CD8-positive, alpha-beta memory T cell (primary cell): ENCODE measurements around the gene ANXA2R. TPM values are rescaled to one million over a fixed set of nuclear protein-coding genes. Genes with fewer than 3 reads are reported as not detected.
A peak's percentile ranks its signal among the peaks of the same experiment; 100 is the strongest.

Source experiments
- CTCF ChIA-PET: fragments of 350-600 bp; sonication (Branson Sonifier 250); formaldehyde crosslinking; loops from one replicate; lab custom pipeline; 2021; ENCODE audit warnings: antibody characterized with exemption; lab: Charles Lee
- POLR2A ChIA-PET: fragments of 350-600 bp; sonication (Branson Sonifier 250); formaldehyde crosslinking; loops from one replicate; lab custom pipeline; 2021; ENCODE audit warnings: antibody characterized with exemption; lab: Charles Lee
- DNase-seq, 5 donors: peaks; one replicate each; pipeline versions ENCODE4 v3.0.0 to v3.0.0-alpha.2; 2020 to 2022; ENCODE audit warnings: mixed read lengths in 1 of 5
- H3K27ac ChIP-seq: one replicate; pipeline ENCODE4 v1.7.0; 2013; ENCODE audit warnings: low read depth, mild to moderate bottlenecking, low read length, moderate library complexity
- H3K27me3 ChIP-seq: 2 replicates; pipeline ENCODE4 v1.7.0; 2013; ENCODE audit warnings: low read length, mild to moderate bottlenecking; ENCODE audit not compliant: insufficient read depth, poor library complexity, severe bottlenecking
- H3K36me3 ChIP-seq: 2 replicates; pipeline ENCODE4 v1.7.0; 2013; ENCODE audit warnings: mild to moderate bottlenecking, low read length, moderate library complexity; ENCODE audit not compliant: insufficient read depth
- H3K4me1 ChIP-seq: 2 replicates; pipeline ENCODE4 v1.7.0; 2013; ENCODE audit warnings: mild to moderate bottlenecking, low read length, moderate library complexity; ENCODE audit not compliant: insufficient read depth
- H3K4me3 ChIP-seq: 2 replicates; pipeline ENCODE4 v1.7.0; 2013; ENCODE audit warnings: mild to moderate bottlenecking, low read length
- H3K9me3 ChIP-seq: 2 replicates; pipeline ENCODE4 v1.7.0; 2013; ENCODE audit warnings: mild to moderate bottlenecking, low read length
- H3K27ac Mint-ChIP-seq, 8 donors: one replicate each; pipeline ENCODE4 v1.8.0; 2020 to 2021; ENCODE audit warnings: mixed read lengths in 8 of 8, mild to moderate bottlenecking in 6 of 8, inconsistent platforms in 3 of 8, moderate library complexity in 3 of 8
- H3K27me3 Mint-ChIP-seq, 2 donors: one replicate each; pipeline ENCODE4 v1.8.0; 2020 to 2021; ENCODE audit warnings: mixed read lengths in 2 of 2, mild to moderate bottlenecking in 1 of 2, moderate library complexity in 1 of 2
- H3K36me3 Mint-ChIP-seq, 3 donors: one replicate each; pipeline ENCODE4 v1.8.0; 2020 to 2021; ENCODE audit warnings: mixed read lengths in 3 of 3, inconsistent platforms in 1 of 3, mild to moderate bottlenecking in 1 of 3
- H3K4me1 Mint-ChIP-seq, 3 donors: one replicate each; pipeline ENCODE4 v1.8.0; 2020 to 2021; ENCODE audit warnings: mixed read lengths in 3 of 3, inconsistent platforms in 1 of 3, mild to moderate bottlenecking in 1 of 3
- H3K4me3 Mint-ChIP-seq, 7 donors: one replicate each; pipeline ENCODE4 v1.8.0; 2020 to 2021; ENCODE audit warnings: mixed read lengths in 7 of 7, mild to moderate bottlenecking in 6 of 7, moderate library complexity in 4 of 7, inconsistent platforms in 2 of 7
- H3K9me3 Mint-ChIP-seq, 5 donors: one replicate each; pipeline ENCODE4 v1.8.0; 2020 to 2022; ENCODE audit warnings: mixed read lengths in 5 of 5, mild to moderate bottlenecking in 3 of 5, moderate library complexity in 2 of 5, inconsistent platforms in 1 of 5
- polyA plus RNA-seq: library from polyadenylated mRNA; unstranded; fragments of 300-500 nt; fragmentation: Illumina TruSeq; gene quantifications from one replicate; pipeline ENCODE4 v1.2.3, GENCODE V29; 2021
- total RNA-seq, 2 experiments: library from RNA; stranded (reverse); gene quantifications; one replicate each; pipeline ENCODE4 v1.2.3, GENCODE V29; 2021

The ANXA2R gene
- total and polyA plus RNA-seq, 3 experiments from 2014 or later = 6.0 to 55.9 (median 6.8) TPM

GRCh38 chr5:43006424-43007202 is 33.5 kb downstream of the ANXA2R start:
- peak overlapping the region; percentile 97 to 100 (median 99) for H3K27ac Mint-ChIP-seq
- peak overlapping the region; percentile 80 for H3K27ac ChIP-seq

GRCh38 chr5:43005031-43005430 is 35.1 kb downstream of the ANXA2R start:
- Histone ChIP-seq H3K9me3 (no peaks in the 10 kb centered on the region), H3K36me3 (no peaks in the 10 kb centered on the region), H3K27ac (no peak overlapping the region), H3K4me1 (peaks cover 13% of the 10 kb centered on the region), H3K27me3 (no peaks in the 10 kb centered on the region), H3K4me3 (no peak overlapping the region)
- ChIA-PET POLR2A (interaction anchor here (0.6 kb wide), 1 partner anchor 44 kb away, joined by 10 read pairs; no protein-coding TSS in a partner anchor), CTCF (no interaction called here)
- peaks cover 23 to 24% (median 24%) of the 10 kb centered on the region in 3 donors for H3K4me1 Mint-ChIP-seq
- no peak overlapping the region for H3K4me3 Mint-ChIP-seq
- H3K27me3 Mint-ChIP-seq = peaks cover 0 to 6% of the 10 kb centered on the region in 2 donors
- no peaks in the 10 kb centered on the region for H3K9me3 Mint-ChIP-seq
- H3K36me3 Mint-ChIP-seq = peaks cover 0 to 16% (median 0%) of the 10 kb centered on the region in 3 donors
- no peak overlapping the region for H3K27ac Mint-ChIP-seq
- DNase-seq = no peak

More at GRCh38 chr5:43006424-43007202, 33.5 kb downstream of the ANXA2R start:
- peaks cover 0 to 18% (median 0%) of the 10 kb centered on the region in 3 donors for H3K36me3 Mint-ChIP-seq
- Histone ChIP-seq H3K4me1 (peaks cover 26% of the 10 kb centered on the region), H3K4me3 (peak overlapping the region; percentile 79), H3K36me3 (no peaks in the 10 kb centered on the region), H3K27me3 (no peaks in the 10 kb centered on the region), H3K9me3 (no peaks in the 10 kb centered on the region)
- H3K9me3 Mint-ChIP-seq = no peaks in the 10 kb centered on the region
- peaks cover 36 to 40% (median 39%) of the 10 kb centered on the region in 3 donors for H3K4me1 Mint-ChIP-seq
- peaks cover 0 to 6% of the 10 kb centered on the region in 2 donors for H3K27me3 Mint-ChIP-seq
- CTCF ChIA-PET = interaction anchor here (1.1 to 5.9 kb wide), 10 partner anchors 12 to 114 kb away, joined by 3 to 168 read pairs (median 27); partner anchors contain the start of genes ANXA2R and ZNF131
- peak overlapping the region; percentile 85 to 98 (median 93) for H3K4me3 Mint-ChIP-seq
- POLR2A ChIA-PET = interaction anchor here (0.6 to 4.5 kb wide), 7 partner anchors 8 to 477 kb away, joined by 7 to 285 read pairs (median 14); partner anchors contain the start of genes ANXA2R and TMEM267
- peak in 1 of 5 donors; percentile 48 for DNase-seq

- no peak for DNase-seq
- Mint-ChIP-seq H3K36me3 (peaks cover 0 to 6% (median 0%) of the 10 kb centered on the region in 3 donors), H3K4me1 (peaks cover 7 to 13% (median 11%) of the 10 kb centered on the region in 3 donors), H3K4me3 (peak overlapping the region in 1 of 7 donors; percentile 50), H3K27ac (no peak overlapping the region), H3K27me3 (no peaks in the 10 kb centered on the region), H3K9me3 (no peaks in the 10 kb centered on the region)
- no peaks in the 10 kb centered on the region for H3K27me3 ChIP-seq
- no peak overlapping the region for H3K4me3 ChIP-seq
- ChIA-PET CTCF (interaction anchor here (1.1 kb wide), 1 partner anchor 37 kb away, joined by 3 read pairs; no protein-coding TSS in a partner anchor), POLR2A (no interaction called here)
- no peaks in the 10 kb centered on the region for H3K9me3 ChIP-seq
- no peak overlapping the region for H3K27ac ChIP-seq
- H3K4me1 ChIP-seq = peaks cover 3% of the 10 kb centered on the region
- H3K36me3 ChIP-seq = no peaks in the 10 kb centered on the region
Observed at GRCh38 chr5:43001748-43002147, 38.4 kb downstream of the ANXA2R start.

- H3K4me1 ChIP-seq = peaks cover 8% of the 10 kb centered on the region
- POLR2A ChIA-PET = no interaction called here
- H3K27ac Mint-ChIP-seq = peak overlapping the region in 1 of 8 donors; percentile 47
- H3K27ac ChIP-seq = no peak overlapping the region
- no peaks in the 10 kb centered on the region for H3K9me3 Mint-ChIP-seq
- no peaks in the 10 kb centered on the region for H3K27me3 ChIP-seq
- H3K36me3 ChIP-seq = no peaks in the 10 kb centered on the region
- no peak overlapping the region for H3K4me3 Mint-ChIP-seq
- no peak overlapping the region for H3K4me3 ChIP-seq
- H3K4me1 Mint-ChIP-seq = peaks cover 11 to 17% (median 11%) of the 10 kb centered on the region in 3 donors
- DNase-seq = no peak
- H3K27me3 Mint-ChIP-seq = no peaks in the 10 kb centered on the region
- peaks cover 0 to 6% (median 0%) of the 10 kb centered on the region in 3 donors for H3K36me3 Mint-ChIP-seq
- CTCF ChIA-PET = no interaction called here
- no peaks in the 10 kb centered on the region for H3K9me3 ChIP-seq
Observed at GRCh38 chr5:43000914-43001313, 39.2 kb downstream of the ANXA2R start.

GRCh38 chr5:43000111-43000840 is 39.8 kb downstream of the ANXA2R start:
- Mint-ChIP-seq H3K27me3 (no peaks in the 10 kb centered on the region), H3K9me3 (no peaks in the 10 kb centered on the region), H3K36me3 (peaks cover 0 to 8% (median 0%) of the 10 kb centered on the region in 3 donors), H3K4me3 (no peak overlapping the region), H3K27ac (peak overlapping the region in 3 of 8 donors; percentile 9 to 78 (median 64)), H3K4me1 (peaks cover 13 to 21% (median 14%) of the 10 kb centered on the region in 3 donors)
- no peak for DNase-seq
- Histone ChIP-seq H3K9me3 (no peaks in the 10 kb centered on the region), H3K27ac (no peak overlapping the region), H3K4me3 (no peak overlapping the region), H3K36me3 (no peaks in the 10 kb centered on the region), H3K4me1 (peaks cover 13% of the 10 kb centered on the region), H3K27me3 (no peaks in the 10 kb centered on the region)
- ChIA-PET POLR2A (no interaction called here), CTCF (interaction anchor here (1.4 to 13.1 kb wide), 2 partner anchors 39 to 89 kb away, joined by 4 to 245 read pairs; partner anchors contain the start of gene ANXA2R)

GRCh38 chr5:42995360-42995751 is 44.8 kb downstream of the ANXA2R start:
- Histone ChIP-seq H3K27ac (peak overlapping the region; percentile 97), H3K4me3 (peak overlapping the region; percentile 97), H3K27me3 (no peaks in the 10 kb centered on the region), H3K4me1 (peaks cover 23% of the 10 kb centered on the region), H3K36me3 (no peaks in the 10 kb centered on the region), H3K9me3 (no peaks in the 10 kb centered on the region)
- ChIA-PET POLR2A (interaction anchor here (0.9 to 11.4 kb wide), 8 partner anchors 13 to 126 kb away, joined by 4 to 347 read pairs (median 94); partner anchors contain the start of genes ANXA2R and ZNF131), CTCF (interaction anchor here (0.8 to 13.1 kb wide), 10 partner anchors 8 to 86 kb away, joined by 3 to 245 read pairs (median 6); partner anchors contain the start of gene ANXA2R)
- Mint-ChIP-seq H3K4me1 (peaks cover 25 to 27% (median 26%) of the 10 kb centered on the region in 3 donors), H3K27ac (peak overlapping the region; percentile 97 to 100 (median 100)), H3K27me3 (peaks cover 0 to 13% of the 10 kb centered on the region in 2 donors), H3K36me3 (peaks cover 0 to 48% (median 0%) of the 10 kb centered on the region in 3 donors), H3K9me3 (peaks cover 0 to 6% (median 2%) of the 10 kb centered on the region in 5 donors), H3K4me3 (peak overlapping the region; percentile 94 to 100 (median 99))
- DNase-seq = no peak
